Ovary (tissue), 3 donors: ENCODE data around the gene LHB.
A peak's percentile ranks its signal among the peaks of the same experiment; 100 is the strongest.

ENCODE experiments used
- CTCF ChIP-seq, 3 donors: fragments of 450-650 bp in 2 of 3; fragments of 200-600 bp in 1 of 3; IDR thresholded peaks; one replicate each; pipeline versions ENCODE4 v1.5.1 to v1.8.0; 2016 to 2022; ENCODE audit warnings: antibody characterized with exemption in 3 of 3, mild to moderate bottlenecking in 1 of 3
- POLR2A ChIP-seq: fragments of 450-650 bp; IDR thresholded peaks from one replicate; pipeline ENCODE4 v1.6.1; 2017; ENCODE audit warnings: antibody characterized with exemption, mild to moderate bottlenecking, moderate library complexity
- donor health status: DM: no; HTN: no; CAD: no.

GRCh38 chr19:48993175-48994034, 23.5 kb downstream of the LHB start, which contains the start of the genes GYS1 and RUVBL2:
- peak; percentile 95 to 100 (median 100) for TF ChIP-seq CTCF (IDR thresholded peaks at IDR 0.05)
- TF ChIP-seq POLR2A = peak; percentile 90
